ENCODE data around the gene SUN3.
"Not testable (repeated sequence)": the region's sequence is repeated elsewhere in the genome, so short reads cannot be mapped to it uniquely, and the experiment has no call there.

Gene SUN3

GRCh38 chr7:48011323-48011722 lies 17.6 kb downstream of the SUN3 start:
- H3K27ac ChIP-seq = no peak overlapping the region
- TF ChIP-seq, protein P1, sequence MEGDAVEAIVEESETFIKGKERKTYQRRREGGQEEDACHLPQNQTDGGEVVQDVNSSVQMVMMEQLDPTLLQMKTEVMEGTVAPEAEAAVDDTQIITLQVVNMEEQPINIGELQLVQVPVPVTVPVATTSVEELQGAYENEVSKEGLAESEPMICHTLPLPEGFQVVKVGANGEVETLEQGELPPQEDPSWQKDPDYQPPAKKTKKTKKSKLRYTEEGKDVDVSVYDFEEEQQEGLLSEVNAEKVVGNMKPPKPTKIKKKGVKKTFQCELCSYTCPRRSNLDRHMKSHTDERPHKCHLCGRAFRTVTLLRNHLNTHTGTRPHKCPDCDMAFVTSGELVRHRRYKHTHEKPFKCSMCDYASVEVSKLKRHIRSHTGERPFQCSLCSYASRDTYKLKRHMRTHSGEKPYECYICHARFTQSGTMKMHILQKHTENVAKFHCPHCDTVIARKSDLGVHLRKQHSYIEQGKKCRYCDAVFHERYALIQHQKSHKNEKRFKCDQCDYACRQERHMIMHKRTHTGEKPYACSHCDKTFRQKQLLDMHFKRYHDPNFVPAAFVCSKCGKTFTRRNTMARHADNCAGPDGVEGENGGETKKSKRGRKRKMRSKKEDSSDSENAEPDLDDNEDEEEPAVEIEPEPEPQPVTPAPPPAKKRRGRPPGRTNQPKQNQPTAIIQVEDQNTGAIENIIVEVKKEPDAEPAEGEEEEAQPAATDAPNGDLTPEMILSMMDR (conservative IDR thresholded peaks at IDR 0.05) = no peak

DNA sequence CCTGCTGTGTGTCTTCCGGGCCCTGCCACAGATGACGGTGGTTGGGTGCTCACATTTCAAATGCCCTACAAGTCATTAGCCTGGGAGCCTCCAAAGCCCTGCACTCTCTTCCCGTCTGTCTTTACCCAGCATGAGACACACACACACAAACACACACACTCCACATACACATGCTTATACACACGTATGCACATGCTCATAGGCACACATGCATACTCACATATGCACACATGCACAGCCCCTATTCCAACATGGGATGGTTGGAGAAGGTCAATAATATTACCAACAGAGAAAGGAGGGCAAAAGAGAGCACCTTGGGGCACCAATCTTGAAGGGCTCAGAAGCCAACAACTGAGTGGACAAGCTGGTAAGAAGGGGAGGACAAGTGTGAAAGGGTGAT lies 19.0 kb downstream of the SUN3 start:
- TF ChIP-seq, protein P1 (conservative IDR thresholded peaks at IDR 0.05) = no peak
- H3K27ac ChIP-seq = no peak overlapping the region

- no peak overlapping the region for H3K27ac ChIP-seq
- TF ChIP-seq, protein P1 (conservative IDR thresholded peaks at IDR 0.05) = no peak
Measured at GRCh38 chr7:48009257-48009656, 19.6 kb downstream of the SUN3 start.

GRCh38 chr7:48006866-48007265 lies 22.0 kb downstream of the SUN3 start:
- TF ChIP-seq, protein P1 (conservative IDR thresholded peaks at IDR 0.05) = no peak
- no peak overlapping the region for H3K27ac ChIP-seq

DNA sequence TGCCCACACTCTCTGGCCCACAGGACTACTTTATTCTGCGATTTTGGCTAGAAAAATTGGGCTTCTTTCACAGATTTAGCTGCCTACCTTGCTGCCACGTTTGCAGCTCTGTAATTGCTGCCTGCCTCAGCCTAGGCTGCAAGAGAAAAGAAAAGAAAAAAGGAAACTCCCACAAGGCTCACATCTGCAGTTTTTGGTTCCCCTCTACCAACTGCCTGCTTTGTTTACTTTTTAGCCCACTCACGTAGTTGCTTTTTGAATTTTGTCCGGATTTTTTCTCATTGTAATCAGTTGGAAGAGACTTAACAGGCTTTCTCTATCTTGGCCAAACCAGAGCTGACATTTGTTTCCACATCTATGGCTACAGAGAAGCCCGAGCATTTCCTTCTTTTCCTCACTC lies 24.3 kb downstream of the SUN3 start:
- TF ChIP-seq, protein P1 (conservative IDR thresholded peaks at IDR 0.05) = no peak
- H3K27ac ChIP-seq = no peak overlapping the region

DNA sequence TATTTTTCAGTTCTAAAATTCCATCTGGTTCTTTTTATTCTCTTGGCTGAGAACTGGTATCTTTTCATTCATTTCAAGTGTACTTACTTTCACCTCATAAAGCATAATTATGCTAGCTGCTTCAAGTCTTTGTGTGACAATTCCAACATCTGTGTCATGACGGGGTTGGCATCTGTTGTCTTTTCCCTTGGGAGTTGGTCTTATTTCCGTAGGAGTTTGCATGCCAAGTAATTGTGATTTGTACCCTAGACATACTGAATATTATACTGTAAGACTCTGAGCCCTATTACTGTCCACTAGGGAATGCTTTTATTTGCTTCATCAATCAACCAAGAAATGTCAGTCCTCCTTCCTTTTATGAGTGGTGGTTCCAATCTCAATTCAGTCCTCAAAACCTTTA lies 24.9 kb downstream of the SUN3 start:
- TF ChIP-seq, protein P1 (conservative IDR thresholded peaks at IDR 0.05) = no peak
- H3K27ac ChIP-seq = no peak overlapping the region

GRCh38 chr7:48000164-48000563 lies 28.7 kb downstream of the SUN3 start:
- H3K27ac ChIP-seq = not testable (repeated sequence)

DNA sequence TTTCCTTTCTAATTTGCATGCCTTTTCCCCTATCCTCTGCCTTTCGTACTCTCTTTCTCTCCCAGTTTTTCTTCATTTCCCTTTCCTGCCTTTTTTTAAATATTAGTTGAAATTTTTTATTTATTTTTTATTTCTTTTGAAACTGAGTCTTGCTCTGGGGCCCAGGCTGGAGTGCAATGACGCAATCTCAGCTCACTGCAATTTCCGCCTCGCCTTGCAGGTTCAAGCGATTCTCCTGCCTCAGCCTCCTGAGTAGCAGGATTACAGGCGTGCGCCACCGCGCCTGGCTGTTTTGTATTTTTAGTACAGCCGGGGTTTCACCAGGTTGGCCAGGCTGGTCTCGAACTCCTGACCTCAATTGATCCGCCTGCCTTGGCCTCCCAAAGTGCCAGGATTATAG lies 29.5 kb downstream of the SUN3 start:
- TF ChIP-seq, protein P1 (conservative IDR thresholded peaks at IDR 0.05) = no peak

More for the DNA sequence above, 29.5 kb downstream of the SUN3 start:
- H3K27ac ChIP-seq = no peak overlapping the region

All from VCaP (cell line).